Adrenal gland (tissue), 12 donors: Measurements from ENCODE around the gene GPAT3. TPM values are rescaled to one million over a fixed set of nuclear protein-coding genes. Genes with fewer than 3 reads are reported as not detected.
A peak's percentile ranks its signal among the peaks of the same experiment; 100 is the strongest.

Experiments used
- DNase-seq, 7 donors: peaks; one replicate each; pipeline ENCODE4 v3.0.0-alpha.2; 2019 to 2020
- H3K27ac ChIP-seq, 5 donors: fragments of 200-600 bp; sonication (generic) in 4 of 5; 1 replicate in 3 of 5; 2 replicates in 2 of 5; pipeline versions ENCODE4 v1.5.1 to v1.8.0; 2016 to 2020; ENCODE audit warnings: mild to moderate bottlenecking in 1 of 5
- H3K27me3 ChIP-seq: fragments of 200-600 bp; 2 replicates; pipeline ENCODE4 v1.8.0; 2021
- H3K36me3 ChIP-seq, 2 donors: fragments of 200-600 bp; replicated peaks in 1 of 2; 1 replicate in 1 of 2; 2 replicates in 1 of 2; pipeline versions ENCODE4 v1.5.1 to v1.8.0; 2018 to 2022
- H3K4me1 ChIP-seq, 2 donors: fragments of 200-600 bp; replicated peaks in 1 of 2; 1 replicate in 1 of 2; 2 replicates in 1 of 2; pipeline versions ENCODE4 v1.5.1 to v1.8.0; 2018 to 2021
- H3K4me3 ChIP-seq, 4 donors: fragments of 200-600 bp; sonication (generic) in 3 of 4; one replicate each; pipeline ENCODE4 v1.5.1; 2016 to 2018
- H3K9me3 ChIP-seq, 3 donors: fragments of 200-600 bp; sonication (generic) in 1 of 3; replicated peaks in 1 of 3; 1 replicate in 2 of 3; 2 replicates in 1 of 3; pipeline versions ENCODE4 v1.5.1 to v1.8.0; 2016 to 2021
- CTCF ChIP-seq, 6 experiments: fragments of 450-650 bp in 4 of 6; fragments of 200-600 bp in 2 of 6; sonication (generic) in 1 of 6; IDR thresholded peaks; 1 replicate in 5 of 6; 2 replicates in 1 of 6; pipeline versions ENCODE4 v1.5.1 to v1.8.0; 2016 to 2021; ENCODE audit warnings: antibody characterized with exemption in 6 of 6, mild to moderate bottlenecking in 2 of 6, moderate library complexity in 1 of 6
- POLR2A ChIP-seq, 2 donors: fragments of 450-650 bp; IDR thresholded peaks; one replicate each; pipeline ENCODE4 v1.6.1; 2017; ENCODE audit warnings: antibody characterized with exemption in 2 of 2, mild to moderate bottlenecking in 2 of 2, moderate library complexity in 1 of 2
- WGBS, 4 donors: extraction: QIAGEN DNeasy Blood & Tissue Kit in 2 of 4; methylation state at CpG; one replicate each; pipeline versions ENCODE4 v1.1.5 to v1.1.7; 2013 to 2017; 5-methylcytosine and 5-hydroxymethylcytosine counted together
- intact Hi-C, 2 donors: fragments of 100-400 bp; cut with DNase I; formaldehyde crosslinking; loops; one replicate each; pipeline versions ENCODE4 v1.14.1 to v1.15.0; 2022 to 2023
- polyA plus RNA-seq, 3 donors: library from polyadenylated mRNA; stranded (reverse); fragments of 200-250 nt in 2 of 3; fragments of 350-450 nt in 1 of 3; fragmentation: Illumina TruSeq in 1 of 3; extraction: RNeasy Lipid Tissue Mini Kit (QIAGEN cat#74804) in 1 of 3; gene quantifications; one replicate each; pipeline ENCODE4 v1.2.3, GENCODE V29; 2013 to 2014
- total RNA-seq, 9 donors: library from RNA; depleted of rRNA in 4 of 9; stranded (reverse); fragments of >200 nt in 4 of 9; fragments of 120-200 nt in 1 of 9; fragmentation: NEBNext Ultra II Directional in 1 of 9; extraction: Animal tissue kit (Norgen Biotek cat#: 25700) in 1 of 9; gene quantifications; one replicate each; pipeline versions ENCODE4 v1.1.0 to v1.2.4, GENCODE V29; 2013 to 2023
- donor health status: healthy with polysubstance abuse.
- donor health status: Bipolar disorder and iron deficiency.
- donor health status: DM: yes; HTN: yes; CAD: no.
- donor health status: DM: no; HTN: no; CAD: no.
- donor health status: DM: no; HTN: no; CAD: no.
- donor health status: DM: yes; HTN: yes; CAD: no.

Gene GPAT3
- total and polyA plus RNA-seq, 12 donors = 0.12 to 15.4 (median 0.98) TPM

GRCh38 chr4:83636930-83637329 lies 101.0 kb downstream of the GPAT3 start:
- H3K27ac ChIP-seq = no peak overlapping the region
- intact Hi-C loops = loop anchor here in 1 of 2 donors (5.0 kb wide), 1 partner anchor 130 kb away; no protein-coding TSS in a partner anchor
- H3K4me1 ChIP-seq = no peaks in the 10 kb centered on the region
- no peaks in the 10 kb centered on the region for H3K36me3 ChIP-seq
- no peaks in the 10 kb centered on the region for H3K27me3 ChIP-seq
- TF ChIP-seq CTCF (IDR thresholded peaks at IDR 0.05) (no peak), POLR2A (IDR thresholded peaks at IDR 0.05) (no peak)
- 88 to 95% (median 92%) methylated on average over 8 of the region's 8 CpGs for WGBS, 4 donors
- no peaks in the 10 kb centered on the region for H3K9me3 ChIP-seq
- H3K4me3 ChIP-seq = no peak overlapping the region
- DNase-seq = no peak

- intact Hi-C loops = loop anchor here (5.0 to 10.0 kb wide), 5 partner anchors 133 to 895 kb away; partner anchors contain the start of gene NKX6-1 (in 1 of the 2)
- H3K4me1 ChIP-seq = no peaks in the 10 kb centered on the region
- no peaks in the 10 kb centered on the region for H3K27me3 ChIP-seq
- TF ChIP-seq POLR2A (IDR thresholded peaks at IDR 0.05) (no peak), CTCF (IDR thresholded peaks at IDR 0.05) (peak; percentile 73 to 89 (median 84))
- no peak overlapping the region for H3K27ac ChIP-seq
- H3K9me3 ChIP-seq = no peaks in the 10 kb centered on the region
- H3K36me3 ChIP-seq = no peaks in the 10 kb centered on the region
- DNase-seq = peak; percentile 42 to 81 (median 70)
- H3K4me3 ChIP-seq = no peak overlapping the region
- 14 to 25% (median 21%) methylated on average over 5 of the region's 5 CpGs for WGBS, 4 donors
Observed at GRCh38 chr4:83639849-83640493, 104.1 kb downstream of the GPAT3 start.

GRCh38 chr4:83643036-83643435 lies 107.1 kb downstream of the GPAT3 start:
- TF ChIP-seq POLR2A (IDR thresholded peaks at IDR 0.05) (no peak), CTCF (IDR thresholded peaks at IDR 0.05) (no peak)
- no peak for DNase-seq
- no peak overlapping the region for H3K4me3 ChIP-seq
- no peaks in the 10 kb centered on the region for H3K27me3 ChIP-seq
- intact Hi-C loops = loop anchor here (5.0 to 10.0 kb wide), 5 partner anchors 136 to 892 kb away; partner anchors contain the start of gene NKX6-1 (in 1 of the 2)
- no peak overlapping the region for H3K27ac ChIP-seq
- no peaks in the 10 kb centered on the region for H3K4me1 ChIP-seq
- 65 to 76% (median 71%) methylated on average over 4 of the region's 4 CpGs for WGBS, 4 donors
- H3K9me3 ChIP-seq = no peaks in the 10 kb centered on the region
- no peaks in the 10 kb centered on the region for H3K36me3 ChIP-seq

GRCh38 chr4:83644677-83645659 lies 109.1 kb downstream of the GPAT3 start:
- H3K4me1 ChIP-seq = no peaks in the 10 kb centered on the region
- no peaks in the 10 kb centered on the region for H3K27me3 ChIP-seq
- H3K4me3 ChIP-seq = no peak overlapping the region
- no peak overlapping the region for H3K27ac ChIP-seq
- 1% methylated on average over 5 of the region's 5 CpGs for WGBS, 4 donors
- H3K9me3 ChIP-seq = no peaks in the 10 kb centered on the region
- intact Hi-C loops = loop anchor here (5.0 to 10.0 kb wide), 5 partner anchors 138 to 890 kb away; partner anchors contain the start of gene NKX6-1 (in 1 of the 2)
- DNase-seq = peak in 3 of 7 donors; percentile 18 to 32 (median 25)
- no peaks in the 10 kb centered on the region for H3K36me3 ChIP-seq
- TF ChIP-seq POLR2A (IDR thresholded peaks at IDR 0.05) (no peak), CTCF (IDR thresholded peaks at IDR 0.05) (peak; percentile 76 to 94 (median 87))
